CD14-positive monocyte (primary cell): ENCODE data around the gene CCDC15. TPM values are rescaled to one million over a fixed set of nuclear protein-coding genes. Genes with fewer than 3 reads are reported as not detected.

Source experiments
- DNase-seq, 3 donors: peaks; one replicate each; pipeline ENCODE4 v3.0.0-alpha.2; 2011 to 2022
- H2AFZ ChIP-seq: 2 replicates; pipeline ENCODE4 v1.6.0; 2012; ENCODE audit warnings: mild to moderate bottlenecking, low read depth, low read length, inconsistent platforms; ENCODE audit not compliant: insufficient read depth, poor library complexity, severe bottlenecking
- H3K27ac ChIP-seq, 2 donors: 1 replicate in 1 of 2; 2 replicates in 1 of 2; pipeline ENCODE4 v1.5.1; 2012 to 2013; ENCODE audit warnings: low read length in 2 of 2, control low read depth in 1 of 2, inconsistent platforms in 1 of 2, low read depth in 1 of 2, mild to moderate bottlenecking in 1 of 2
- H3K27me3 ChIP-seq, 2 donors: one replicate each; pipeline versions ENCODE4 v1.6.0 to v1.6.1; 2011 to 2013; ENCODE audit warnings: low read length in 2 of 2; ENCODE audit not compliant: control insufficient read depth in 2 of 2, insufficient read depth in 2 of 2
- H3K36me3 ChIP-seq, 2 donors: replicated peaks in 1 of 2; 1 replicate in 1 of 2; 2 replicates in 1 of 2; pipeline versions ENCODE4 v1.5.1 to v1.6.1; 2012 to 2013; ENCODE audit warnings: low read length in 2 of 2, control low read depth in 1 of 2, inconsistent platforms in 1 of 2, mild to moderate bottlenecking in 1 of 2; ENCODE audit not compliant: insufficient read depth in 2 of 2, control insufficient read depth in 1 of 2
- H3K4me1 ChIP-seq, 2 donors: 1 replicate in 1 of 2; 2 replicates in 1 of 2; pipeline versions ENCODE4 v1.5.1 to v1.6.1; 2012 to 2013; ENCODE audit warnings: low read length in 2 of 2, control low read depth in 1 of 2, inconsistent platforms in 1 of 2, mild to moderate bottlenecking in 1 of 2, moderate library complexity in 1 of 2; ENCODE audit not compliant: insufficient read depth in 2 of 2, control insufficient read depth in 1 of 2
- H3K4me2 ChIP-seq: replicated peaks from 2 replicates; pipeline ENCODE3; 2012; ENCODE audit warnings: low read length, moderate library complexity, mild to moderate bottlenecking; ENCODE audit not compliant: poor library complexity, severe bottlenecking; ENCODE audit errors: extremely low read depth
- H3K4me3 ChIP-seq, 3 experiments: fragments of 200-600 bp in 1 of 3; sonication (generic) in 1 of 3; replicated peaks in 1 of 3; 1 replicate in 2 of 3; 2 replicates in 1 of 3; pipeline ENCODE4 v1.5.1; 2011 to 2013; ENCODE audit warnings: low read length in 3 of 3, mild to moderate bottlenecking in 3 of 3, control low read depth in 2 of 3, low read depth in 2 of 3, inconsistent platforms in 1 of 3, moderate library complexity in 1 of 3
- H3K79me2 ChIP-seq: 2 replicates; pipeline ENCODE4 v1.6.0; 2012; ENCODE audit warnings: mild to moderate bottlenecking, control low read depth, inconsistent platforms, low read length, moderate library complexity; ENCODE audit not compliant: insufficient read depth
- H3K9ac ChIP-seq: 2 replicates; pipeline ENCODE4 v1.6.0; 2017; ENCODE audit warnings: low read length, mild to moderate bottlenecking; ENCODE audit not compliant: insufficient read depth, poor library complexity, severe bottlenecking
- H3K9me3 ChIP-seq, 2 donors: replicated peaks in 1 of 2; 1 replicate in 1 of 2; 2 replicates in 1 of 2; pipeline versions ENCODE4 v1.5.1 to v1.6.1; 2012 to 2013; ENCODE audit warnings: low read length in 2 of 2, control low read depth in 1 of 2; ENCODE audit not compliant: control insufficient read depth in 1 of 2, insufficient read depth in 1 of 2
- H4K20me1 ChIP-seq: 2 replicates; pipeline ENCODE4 v1.6.0; 2012; ENCODE audit warnings: mild to moderate bottlenecking, low read length, control low read depth, moderate library complexity; ENCODE audit not compliant: insufficient read depth
- H3K27ac Mint-ChIP-seq, 7 donors: one replicate each; pipeline ENCODE4 v1.8.0; 2020; ENCODE audit warnings: mild to moderate bottlenecking in 7 of 7, mixed read lengths in 7 of 7, moderate library complexity in 6 of 7, inconsistent platforms in 2 of 7
- H3K27me3 Mint-ChIP-seq, 3 donors: one replicate each; pipeline ENCODE4 v1.8.0; 2021 to 2022; ENCODE audit warnings: low read depth in 3 of 3, mild to moderate bottlenecking in 3 of 3, mixed read lengths in 3 of 3, moderate library complexity in 3 of 3, inconsistent platforms in 1 of 3
- H3K36me3 Mint-ChIP-seq, 2 donors: one replicate each; pipeline ENCODE4 v1.8.0; 2020; ENCODE audit warnings: mixed read lengths in 2 of 2, inconsistent platforms in 1 of 2, mild to moderate bottlenecking in 1 of 2
- H3K4me1 Mint-ChIP-seq: one replicate; pipeline ENCODE4 v1.8.0; 2020; ENCODE audit warnings: mild to moderate bottlenecking, mixed read lengths
- H3K4me3 Mint-ChIP-seq, 2 donors: one replicate each; pipeline ENCODE4 v1.8.0; 2020; ENCODE audit warnings: mild to moderate bottlenecking in 2 of 2, mixed read lengths in 2 of 2, moderate library complexity in 1 of 2
- H3K9me3 Mint-ChIP-seq, 7 donors: one replicate each; pipeline ENCODE4 v1.8.0; 2020 to 2022; ENCODE audit warnings: mixed read lengths in 7 of 7, mild to moderate bottlenecking in 6 of 7, moderate library complexity in 6 of 7, inconsistent platforms in 2 of 7
- CTCF ChIP-seq: fragments of 200-600 bp; IDR thresholded peaks from one replicate; pipeline ENCODE4 v1.8.0; 2022; ENCODE audit warnings: antibody characterized with exemption, mild to moderate bottlenecking
- WGBS: methylation state at CpG from one replicate; pipeline ENCODE4 v1.1.5; 2013; ENCODE audit warnings: missing lambda C conversion rate; ENCODE audit not compliant: insufficient coverage; 5-methylcytosine and 5-hydroxymethylcytosine counted together
- intact Hi-C, 2 donors: fragments of 100-400 bp; cut with micrococcal nuclease; formaldehyde crosslinking; loops; one replicate each; pipeline versions ENCODE4 v1.15.0 to v1.15.1; 2023
- polyA plus RNA-seq, 3 donors: library from polyadenylated mRNA; depleted of rRNA in 1 of 3; unstranded in 2 of 3; stranded (reverse) in 1 of 3; fragments of 300-500 nt in 2 of 3; fragments of >200 nt in 1 of 3; fragmentation: Illumina TruSeq in 2 of 3; gene quantifications; 1 replicate in 2 of 3; 2 replicates in 1 of 3; pipeline ENCODE4 v1.2.3, GENCODE V29; 2012 to 2021

CCDC15 gene
- polyA plus RNA-seq, 3 donors = 0.24 to 0.32 (median 0.28) TPM

DNA sequence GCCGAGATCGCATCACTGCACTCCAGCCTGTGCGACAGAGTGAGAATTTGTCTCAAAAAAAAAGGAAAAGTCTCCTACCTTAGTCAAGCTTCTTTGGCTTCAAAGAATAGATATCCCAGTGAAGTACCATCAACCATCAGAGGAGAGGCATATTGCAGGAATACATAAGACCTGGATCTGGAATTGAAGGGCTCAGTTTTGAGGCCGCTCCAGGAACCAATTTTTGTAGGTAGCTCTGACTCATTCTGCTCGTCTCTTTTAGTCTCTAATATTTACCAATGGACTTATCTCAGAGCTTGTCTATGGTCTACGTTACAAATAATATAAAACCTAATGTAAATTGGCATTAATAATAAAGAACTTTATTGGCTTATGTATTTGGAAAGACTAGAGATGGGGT, 8.2 kb upstream of the CCDC15 start:
- WGBS = 60% methylated on average over 1 of the region's 6 CpGs
- Histone ChIP-seq H2AFZ (no peak overlapping the region), H3K36me3 (no peaks in the 10 kb centered on the region), H3K9me3 (no peaks in the 10 kb centered on the region), H3K27ac (no peak overlapping the region), H3K4me3 (no peak overlapping the region), H3K9ac (no peak overlapping the region), H3K27me3 (no peaks in the 10 kb centered on the region), H3K4me1 (no peaks in the 10 kb centered on the region), H3K79me2 (no peaks in the 10 kb centered on the region), H3K4me2 (no peak overlapping the region), H4K20me1 (no peaks in the 10 kb centered on the region)
- Mint-ChIP-seq H3K9me3 (peaks cover 7 to 12% (median 9%) of the 10 kb centered on the region in 7 donors), H3K4me1 (no peaks in the 10 kb centered on the region), H3K27ac (peak overlapping the region in 1 of 7 donors; percentile 53), H3K4me3 (no peak overlapping the region), H3K27me3 (peaks cover 4 to 7% (median 6%) of the 10 kb centered on the region in 3 donors), H3K36me3 (no peaks in the 10 kb centered on the region)
- TF ChIP-seq CTCF = no peak
- no peak for DNase-seq
- intact Hi-C loops = no loop called here

GRCh38 chr11:124946735-124947141, 7.3 kb upstream of the CCDC15 start:
- no peak overlapping the region for H3K4me2 ChIP-seq
- 44% methylated on average over 1 of the region's 2 CpGs for WGBS
- Mint-ChIP-seq H3K36me3 (no peaks in the 10 kb centered on the region), H3K9me3 (peaks cover 7 to 12% (median 9%) of the 10 kb centered on the region in 7 donors), H3K27ac (no peak overlapping the region), H3K4me3 (no peak overlapping the region), H3K27me3 (peaks cover 4 to 7% (median 6%) of the 10 kb centered on the region in 3 donors), H3K4me1 (no peaks in the 10 kb centered on the region)
- no peak for TF ChIP-seq CTCF
- H3K79me2 ChIP-seq = no peaks in the 10 kb centered on the region
- peaks cover 0 to 2% of the 10 kb centered on the region in 2 donors for H3K27me3 ChIP-seq
- H3K27ac ChIP-seq = no peak overlapping the region
- H3K4me3 ChIP-seq = no peak overlapping the region
- H3K9ac ChIP-seq = no peak overlapping the region
- no peaks in the 10 kb centered on the region for H4K20me1 ChIP-seq
- no peaks in the 10 kb centered on the region for H3K9me3 ChIP-seq
- DNase-seq = no peak
- intact Hi-C loops = no loop called here
- H3K4me1 ChIP-seq = no peaks in the 10 kb centered on the region
- no peak overlapping the region for H2AFZ ChIP-seq
- H3K36me3 ChIP-seq = no peaks in the 10 kb centered on the region
